OCI-LY1 (cell line): ENCODE results near the gene CLIP2.

Source experiments
- CTCF ChIP-seq: fragments of 200-600 bp; sonication (generic), shearing (Covaris generic); IDR thresholded peaks from 2 replicates; pipeline ENCODE4 v1.5.1; 2017; ENCODE audit warnings: mild to moderate bottlenecking, antibody characterized with exemption, low read length, moderate library complexity, mixed read lengths
- EZH2 ChIP-seq: fragments of 200-600 bp; sonication (generic), shearing (Covaris generic); IDR thresholded peaks from 2 replicates; pipeline ENCODE4 v1.8.0; 2017; ENCODE audit warnings: borderline replicate concordance, mixed run types, mild to moderate bottlenecking, antibody characterized with exemption, low read length, moderate library complexity, mixed read lengths

- TF ChIP-seq CTCF: no peak
- TF ChIP-seq EZH2: no peak
These were observed 55.6 kb downstream of the CLIP2 start for GRCh38 chr7:74344786-74345185.
